Endodermal cell (in vitro differentiated cells): Measurements from ENCODE around the gene WIPF1. TPM values are rescaled to one million over a fixed set of nuclear protein-coding genes. Genes with fewer than 3 reads are reported as not detected.
A peak's percentile ranks its signal among the peaks of the same experiment; 100 is the strongest.

Experiments
- DNase-seq: peaks from one replicate; pipeline ENCODE4 v3.0.0-alpha.2; 2017
- H3K27ac ChIP-seq: 2 replicates; pipeline ENCODE4 v1.5.1; 2013; ENCODE audit warnings: mild to moderate bottlenecking, low read depth, low read length, moderate library complexity
- H3K27me3 ChIP-seq: 2 replicates; pipeline ENCODE4 v1.6.1; 2013; ENCODE audit warnings: mild to moderate bottlenecking, low read length, moderate library complexity; ENCODE audit not compliant: insufficient read depth, control insufficient read depth, poor library complexity, severe bottlenecking
- H3K36me3 ChIP-seq: 2 replicates; pipeline ENCODE4 v1.7.0; 2013; ENCODE audit warnings: mild to moderate bottlenecking, low read length, moderate library complexity; ENCODE audit not compliant: control insufficient read depth, insufficient read depth
- H3K4me1 ChIP-seq: one replicate; pipeline ENCODE4 v1.7.0; 2013; ENCODE audit warnings: low read length; ENCODE audit not compliant: control insufficient read depth, insufficient read depth
- H3K4me3 ChIP-seq: 2 replicates; pipeline ENCODE4 v1.5.1; 2013; ENCODE audit warnings: mild to moderate bottlenecking, low read length, moderate library complexity
- H3K9ac ChIP-seq: 2 replicates; pipeline ENCODE4 v1.6.1; 2013; ENCODE audit warnings: mild to moderate bottlenecking, low read length, moderate library complexity; ENCODE audit not compliant: poor library complexity, severe bottlenecking; ENCODE audit errors: extremely low read depth
- H3K9me3 ChIP-seq: 2 replicates; pipeline ENCODE4 v1.6.1; 2013; ENCODE audit warnings: mild to moderate bottlenecking, low read length, moderate library complexity; ENCODE audit not compliant: control insufficient read depth
- H3K27ac Mint-ChIP-seq: 2 replicates; pipeline ENCODE4 v1.8.0; 2020; ENCODE audit warnings: mixed read lengths
- H3K27me3 Mint-ChIP-seq: 2 replicates; pipeline ENCODE4 v1.8.0; 2021; ENCODE audit warnings: mild to moderate bottlenecking, mixed read lengths; ENCODE audit not compliant: insufficient read depth
- H3K36me3 Mint-ChIP-seq: 2 replicates; pipeline ENCODE4 v1.8.0; 2020; ENCODE audit warnings: low read depth, mixed read lengths
- H3K4me1 Mint-ChIP-seq: 2 replicates; pipeline ENCODE4 v1.8.0; 2020; ENCODE audit warnings: mixed read lengths
- H3K4me3 Mint-ChIP-seq: 2 replicates; pipeline ENCODE4 v1.8.0; 2020; ENCODE audit warnings: mild to moderate bottlenecking, moderate library complexity, mixed read lengths
- H3K9me3 Mint-ChIP-seq: 2 replicates; pipeline ENCODE4 v1.8.0; 2020; ENCODE audit warnings: mild to moderate bottlenecking, mixed read lengths
- WGBS, 2 experiments: methylation state at CpG; one replicate each; pipeline versions ENCODE4 v1.1.5 to v1.1.7; 2013; ENCODE audit warnings: missing lambda C conversion rate in 2 of 2, mixed read lengths in 1 of 2; ENCODE audit not compliant: insufficient coverage in 1 of 2, insufficient read length in 1 of 2; 5-methylcytosine and 5-hydroxymethylcytosine counted together
- total RNA-seq, 2 donors: library from RNA; stranded (reverse); fragmentation: NEBNext Ultra II Directional in 1 of 2; extraction: Animal tissue kit (Norgen Biotek cat#: 25700) in 1 of 2; gene quantifications; 2 replicates in 1 of 2; 3 replicates in 1 of 2; pipeline ENCODE4 v1.2.1, GENCODE V29; 2021
- TF ChIP-seq, protein P1 (sequence below): fragments of 200-600 bp; sonication (generic); conservative IDR thresholded peaks from 2 replicates; pipeline ENCODE4 v1.5.0; 2021; ENCODE audit warnings: antibody characterized with exemption, mild to moderate bottlenecking

Gene WIPF1
- total RNA-seq, 2 donors from 2014 or later: 21.5 to 28.5 TPM

DNA sequence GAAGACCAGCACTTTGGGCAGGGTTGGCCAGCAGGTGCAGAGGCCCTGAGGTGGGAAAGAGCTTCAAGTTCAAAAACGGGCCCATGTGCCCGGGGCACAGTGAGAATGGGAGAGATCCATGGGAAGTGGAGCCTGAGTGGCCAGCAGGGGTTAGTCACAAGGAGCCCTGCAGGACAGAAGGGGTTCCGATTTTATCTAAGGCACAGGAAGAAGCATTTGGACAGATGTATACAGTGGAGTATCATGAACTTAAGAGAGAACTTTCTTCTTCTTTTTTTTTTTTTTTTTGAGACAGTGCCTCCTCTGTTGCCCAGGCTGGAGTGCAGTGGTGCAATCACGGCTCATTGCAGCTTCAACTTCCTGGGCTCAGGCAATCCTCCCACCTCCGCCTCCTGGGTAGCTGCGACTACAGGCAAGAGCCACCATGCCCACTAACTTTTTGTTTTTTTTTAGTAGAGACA, 24.0 kb downstream of the WIPF1 start:
- TF ChIP-seq, protein P1, sequence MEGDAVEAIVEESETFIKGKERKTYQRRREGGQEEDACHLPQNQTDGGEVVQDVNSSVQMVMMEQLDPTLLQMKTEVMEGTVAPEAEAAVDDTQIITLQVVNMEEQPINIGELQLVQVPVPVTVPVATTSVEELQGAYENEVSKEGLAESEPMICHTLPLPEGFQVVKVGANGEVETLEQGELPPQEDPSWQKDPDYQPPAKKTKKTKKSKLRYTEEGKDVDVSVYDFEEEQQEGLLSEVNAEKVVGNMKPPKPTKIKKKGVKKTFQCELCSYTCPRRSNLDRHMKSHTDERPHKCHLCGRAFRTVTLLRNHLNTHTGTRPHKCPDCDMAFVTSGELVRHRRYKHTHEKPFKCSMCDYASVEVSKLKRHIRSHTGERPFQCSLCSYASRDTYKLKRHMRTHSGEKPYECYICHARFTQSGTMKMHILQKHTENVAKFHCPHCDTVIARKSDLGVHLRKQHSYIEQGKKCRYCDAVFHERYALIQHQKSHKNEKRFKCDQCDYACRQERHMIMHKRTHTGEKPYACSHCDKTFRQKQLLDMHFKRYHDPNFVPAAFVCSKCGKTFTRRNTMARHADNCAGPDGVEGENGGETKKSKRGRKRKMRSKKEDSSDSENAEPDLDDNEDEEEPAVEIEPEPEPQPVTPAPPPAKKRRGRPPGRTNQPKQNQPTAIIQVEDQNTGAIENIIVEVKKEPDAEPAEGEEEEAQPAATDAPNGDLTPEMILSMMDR: peak; percentile 44
- WGBS, 2 experiments: 88 to 92% methylated on average over 3 to 6 of the region's 6 CpGs
- Mint-ChIP-seq H3K27ac (no peak overlapping the region), H3K4me1 (peaks cover 4% of the 10 kb centered on the region), H3K9me3 (peaks cover 3% of the 10 kb centered on the region), H3K36me3 (peaks cover 29% of the 10 kb centered on the region), H3K4me3 (no peak overlapping the region), H3K27me3 (no peaks in the 10 kb centered on the region)
- no peak overlapping the region for H3K27ac ChIP-seq
- no peak for DNase-seq
- H3K4me1 ChIP-seq: no peaks in the 10 kb centered on the region
- H3K27me3 ChIP-seq: no peaks in the 10 kb centered on the region
- H3K9ac ChIP-seq: no peak overlapping the region
- peaks cover 4% of the 10 kb centered on the region for H3K9me3 ChIP-seq
- H3K4me3 ChIP-seq: no peak overlapping the region
- no peaks in the 10 kb centered on the region for H3K36me3 ChIP-seq

DNA sequence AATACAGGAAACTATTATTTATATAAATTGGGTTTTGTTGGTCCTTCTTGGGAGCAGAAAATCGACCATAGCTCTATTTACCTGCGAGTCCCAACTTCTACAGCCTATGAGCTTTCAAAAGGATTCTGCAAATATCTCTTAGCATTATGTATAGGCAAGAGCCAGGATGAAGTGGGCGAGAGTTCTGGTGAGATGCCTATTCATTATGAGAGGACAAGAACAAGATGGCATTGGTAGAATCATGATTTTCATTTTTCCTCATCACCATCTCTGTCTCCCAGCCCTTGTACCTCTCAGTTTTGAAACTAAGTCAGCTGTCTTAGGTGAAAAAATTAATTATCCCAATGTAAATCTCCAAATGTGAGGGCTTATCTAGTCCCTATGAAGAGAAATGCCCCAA, 25.0 kb downstream of the WIPF1 start:
- Histone ChIP-seq H3K27ac (no peak overlapping the region), H3K27me3 (no peaks in the 10 kb centered on the region), H3K9me3 (peaks cover 4% of the 10 kb centered on the region), H3K9ac (no peak overlapping the region), H3K4me1 (peaks cover 3% of the 10 kb centered on the region), H3K4me3 (no peak overlapping the region), H3K36me3 (no peaks in the 10 kb centered on the region)
- peaks cover 29% of the 10 kb centered on the region for H3K36me3 Mint-ChIP-seq
- no peaks in the 10 kb centered on the region for H3K27me3 Mint-ChIP-seq
- peaks cover 3% of the 10 kb centered on the region for H3K9me3 Mint-ChIP-seq
- peaks cover 4% of the 10 kb centered on the region for H3K4me1 Mint-ChIP-seq
- H3K4me3 Mint-ChIP-seq: no peak overlapping the region
- WGBS, 2 experiments: 88 to 90% methylated on average over 1 to 3 of the region's 3 CpGs
- TF ChIP-seq, protein P1: no peak
- no peak for DNase-seq
- H3K27ac Mint-ChIP-seq: no peak overlapping the region

DNA sequence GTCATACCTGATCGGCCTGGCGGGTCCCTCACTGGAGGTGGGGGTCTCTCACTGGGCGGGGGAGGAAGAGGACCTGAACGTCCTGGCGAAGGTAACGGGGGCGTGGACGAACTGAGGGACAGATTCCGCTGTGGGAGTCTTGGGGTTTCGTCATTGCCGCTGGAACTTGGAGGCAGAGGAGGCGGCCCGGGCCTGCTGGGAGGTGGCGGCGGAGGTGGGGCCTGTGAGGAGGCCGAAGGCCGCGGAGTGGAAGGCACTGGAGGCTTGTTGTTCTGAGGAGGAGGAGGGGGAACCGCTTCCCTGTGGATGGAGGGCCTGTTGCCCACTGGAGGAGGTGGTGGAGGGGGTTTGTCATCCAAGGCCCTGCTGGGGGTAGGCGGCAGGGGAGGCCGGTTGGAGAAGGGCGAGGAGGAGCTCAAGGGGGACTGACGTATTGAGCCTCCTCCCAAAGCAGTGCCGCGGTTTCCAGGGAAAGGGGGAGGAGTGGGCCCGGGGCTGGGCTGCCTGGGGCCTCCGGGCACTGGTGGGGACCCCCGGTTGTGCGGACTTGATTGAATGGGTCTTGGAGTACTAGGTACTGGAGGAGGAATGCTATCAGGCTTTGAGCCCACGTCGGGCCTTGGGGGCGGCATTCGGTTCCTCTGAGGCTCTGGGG, 25.8 kb downstream of the WIPF1 start:
- no peak overlapping the region for H3K4me3 ChIP-seq
- 92 to 100% methylated on average over 6 to 33 of the region's 33 CpGs for WGBS, 2 experiments
- H3K9me3 ChIP-seq: peaks cover 4% of the 10 kb centered on the region
- DNase-seq: no peak
- Mint-ChIP-seq H3K4me1 (peaks cover 3% of the 10 kb centered on the region), H3K27me3 (no peaks in the 10 kb centered on the region), H3K27ac (no peak overlapping the region), H3K36me3 (peaks cover 29% of the 10 kb centered on the region), H3K4me3 (no peak overlapping the region), H3K9me3 (peaks cover 3% of the 10 kb centered on the region)
- peaks cover 4% of the 10 kb centered on the region for H3K4me1 ChIP-seq
- H3K27ac ChIP-seq: no peak overlapping the region
- no peaks in the 10 kb centered on the region for H3K27me3 ChIP-seq
- no peaks in the 10 kb centered on the region for H3K36me3 ChIP-seq
- no peak overlapping the region for H3K9ac ChIP-seq
- TF ChIP-seq, protein P1: no peak
